A549 (cell line): ENCODE measurements around the gene STK4. TPM values are rescaled to one million over a fixed set of nuclear protein-coding genes. Genes with fewer than 3 reads are reported as not detected.
A peak's percentile ranks its signal among the peaks of the same experiment; 100 is the strongest.

Experiments used
- ATAC-seq, 2 experiments: fragments of 200-7000 bp in 1 of 2; fragments of >200 bp in 1 of 2; cut with Nextera tagmentation in 1 of 2; cut with Tn5 transposase in 1 of 2; 3 replicates each; pipeline versions ENCODE4 v1.8.0 to v1.9.1; 2018 to 2020; ENCODE audit warnings: mild to moderate bottlenecking in 1 of 2, moderate library complexity in 1 of 2
- CTCF ChIA-PET: fragments of 300-600 bp; sonication (Branson Sonifier 250); formaldehyde crosslinking; extraction: SDS; loops from one replicate; lab custom pipeline; 2021; ENCODE audit warnings: antibody characterized with exemption, inconsistent platforms; lab: Yijun Ruan, JAX
- POLR2A ChIA-PET: fragments of 350-600 bp; formaldehyde crosslinking; extraction: SDS; loops from one replicate; lab custom pipeline; 2021; ENCODE audit warnings: antibody characterized with exemption, inconsistent platforms; lab: Yijun Ruan, JAX
- DNase-seq, 2 experiments: peaks; one replicate each; pipeline versions ENCODE4 v3.0.0 to v3.0.0-alpha.2; 2011 to 2016; ENCODE audit warnings: low read depth in 1 of 2, low spot score in 1 of 2
- FAIRE-seq: peaks from 2 replicates; lab custom pipeline; 2011; peaks lifted over from hg19 to GRCh38; lab: Jason Lieb, UNC
- H3K27ac ChIP-seq, 2 experiments: fragments of >200 bp; sonication (Bioruptor Twin); formaldehyde crosslinking; 3 replicates each; pipeline ENCODE4 v1.5.1; 2016 to 2017
- H3K4me1 ChIP-seq: fragments of >200 bp; sonication (Bioruptor Twin); formaldehyde crosslinking; 3 replicates; pipeline ENCODE4 v1.6.1; 2016
- H3K4me2 ChIP-seq: fragments of >200 bp; sonication (Bioruptor Twin); formaldehyde crosslinking; 3 replicates; pipeline ENCODE4 v1.6.1; 2016
- H3K4me3 ChIP-seq: fragments of >200 bp; sonication (Bioruptor Twin); formaldehyde crosslinking; 3 replicates; pipeline ENCODE4 v1.5.1; 2016
- H3K9me3 ChIP-seq: fragments of >200 bp; sonication (Bioruptor Twin); formaldehyde crosslinking; 3 replicates; pipeline ENCODE4 v1.6.1; 2016
- BHLHE40 ChIP-seq: IDR thresholded peaks from 2 replicates; pipeline ENCODE4 v1.6.1; 2012; ENCODE audit warnings: low read depth, low read length, inconsistent platforms
- CBX2 ChIP-seq: fragments of 200-600 bp; sonication (generic); IDR thresholded peaks from 2 replicates; pipeline ENCODE4 v1.6.1; 2016; ENCODE audit warnings: low read depth, mild to moderate bottlenecking, borderline replicate concordance
- CBX8 ChIP-seq: fragments of 200-600 bp; sonication (generic); IDR thresholded peaks from 2 replicates; pipeline ENCODE4 v1.6.1; 2016
- CHD4 ChIP-seq: fragments of 200-600 bp; sonication (generic); IDR thresholded peaks from 2 replicates; pipeline ENCODE4 v1.6.1; 2016; ENCODE audit warnings: antibody characterized with exemption, mild to moderate bottlenecking, borderline replicate concordance
- EHF ChIP-seq: fragments of 250-450 bp; sonication (Bioruptor Pico); IDR thresholded peaks from 2 replicates; pipeline ENCODE4 v1.5.0; 2020; ENCODE audit warnings: mild to moderate bottlenecking
- EHMT2 ChIP-seq: fragments of 200-600 bp; sonication (generic); IDR thresholded peaks from 2 replicates; pipeline ENCODE4 v1.6.1; 2016; ENCODE audit warnings: antibody characterized with exemption, low read depth, mild to moderate bottlenecking, moderate library complexity
- ELK1 ChIP-seq: fragments of 150-350 bp; IDR thresholded peaks from 2 replicates; pipeline ENCODE4 v1.6.1; 2014; ENCODE audit warnings: low read depth, mild to moderate bottlenecking, low read length
- EP300 ChIP-seq, 2 experiments: fragments of >200 bp; sonication (Bioruptor Twin); formaldehyde crosslinking; IDR thresholded peaks; 2 replicates in 1 of 2; 3 replicates in 1 of 2; pipeline ENCODE4 v1.6.1; 2016 to 2017
- ESRRA ChIP-seq: fragments of 150-350 bp; IDR thresholded peaks from 2 replicates; pipeline ENCODE4 v1.6.1; 2014; ENCODE audit warnings: mild to moderate bottlenecking, low read length, borderline replicate concordance
- FOSB ChIP-seq: fragments of 250-450 bp; sonication (Bioruptor Pico); IDR thresholded peaks from 2 replicates; pipeline ENCODE4 v1.5.0; 2020; ENCODE audit warnings: mild to moderate bottlenecking, moderate library complexity
- FOXS1 ChIP-seq: fragments of 250-450 bp; sonication (Bioruptor Pico); IDR thresholded peaks from 2 replicates; pipeline ENCODE4 v1.5.0; 2020; ENCODE audit warnings: mild to moderate bottlenecking, moderate library complexity
- GATA3 ChIP-seq: IDR thresholded peaks from 2 replicates; pipeline ENCODE4 v1.6.1; 2012; ENCODE audit warnings: borderline replicate concordance
- HEYL ChIP-seq: fragments of 250-450 bp; sonication (Bioruptor Pico); IDR thresholded peaks from 2 replicates; pipeline ENCODE4 v1.8.0; 2021; ENCODE audit warnings: mild to moderate bottlenecking, moderate library complexity
- HOXB13 ChIP-seq: fragments of 250-450 bp; sonication (Bioruptor Pico); IDR thresholded peaks from 2 replicates; pipeline ENCODE4 v1.5.0; 2020; ENCODE audit warnings: low read depth, mild to moderate bottlenecking, moderate library complexity
- HOXB5 ChIP-seq: fragments of 250-450 bp; sonication (Bioruptor Pico); IDR thresholded peaks from 2 replicates; pipeline ENCODE4 v1.5.0; 2020; ENCODE audit warnings: mild to moderate bottlenecking, moderate library complexity
- KDM5A ChIP-seq: fragments of 200-600 bp; sonication (generic); IDR thresholded peaks from 2 replicates; pipeline ENCODE4 v1.6.1; 2016; ENCODE audit warnings: antibody characterized with exemption, mild to moderate bottlenecking
- MAFK ChIP-seq: fragments of 450-650 bp; IDR thresholded peaks from 2 replicates; pipeline ENCODE4 v1.6.1; 2014; ENCODE audit not compliant: partially characterized antibody
- MYC ChIP-seq: IDR thresholded peaks from 2 replicates; pipeline ENCODE4 v1.6.1; 2012; ENCODE audit warnings: mild to moderate bottlenecking, inconsistent platforms, low read length, improper control_type of control experiment, borderline replicate concordance
- NFE2L2 ChIP-seq: fragments of 150-350 bp; conservative IDR thresholded peaks from 2 replicates; pipeline ENCODE4 v1.6.1; 2014; ENCODE audit warnings: low read length
- NPAS2 ChIP-seq: fragments of 250-450 bp; sonication (Bioruptor Pico); IDR thresholded peaks from 2 replicates; pipeline ENCODE4 v1.8.0; 2022; ENCODE audit warnings: mild to moderate bottlenecking, moderate library complexity, borderline replicate concordance
- POLR2A ChIP-seq: IDR thresholded peaks from 2 replicates; pipeline ENCODE4 v1.6.1; 2012; ENCODE audit warnings: mild to moderate bottlenecking, low read length
- RARB ChIP-seq: fragments of 250-450 bp; sonication (Bioruptor Pico); IDR thresholded peaks from 2 replicates; pipeline ENCODE4 v1.8.0; 2021; ENCODE audit warnings: mild to moderate bottlenecking, moderate library complexity
- RCOR1 ChIP-seq: fragments of 150-350 bp; IDR thresholded peaks from 2 replicates; pipeline ENCODE4 v1.6.1; 2014; ENCODE audit warnings: antibody characterized with exemption, low read length, low read depth
- REST ChIP-seq: fragments of 200-600 bp; sonication (generic); IDR thresholded peaks from 2 replicates; pipeline ENCODE4 v1.6.1; 2016; ENCODE audit warnings: antibody characterized with exemption, mild to moderate bottlenecking, moderate library complexity
- RFX5 ChIP-seq: fragments of 450-650 bp; IDR thresholded peaks from 2 replicates; pipeline ENCODE4 v1.7.1; 2014; ENCODE audit warnings: antibody characterized with exemption, mild to moderate bottlenecking, moderate library complexity
- RNF2 ChIP-seq: fragments of 200-600 bp; sonication (generic); IDR thresholded peaks from 2 replicates; pipeline ENCODE4 v1.6.1; 2016; ENCODE audit warnings: low read depth, mild to moderate bottlenecking, antibody characterized with exemption, moderate library complexity, borderline replicate concordance
- SREBF2 ChIP-seq: fragments of 450-650 bp; IDR thresholded peaks from 2 replicates; pipeline ENCODE4 v1.6.1; 2014; ENCODE audit warnings: mild to moderate bottlenecking, moderate library complexity
- ZFP36 ChIP-seq: fragments of 450-650 bp; IDR thresholded peaks from 2 replicates; pipeline ENCODE4 v1.6.1; 2014; ENCODE audit warnings: borderline replicate concordance; ENCODE audit not compliant: partially characterized antibody
- WGBS: methylation state at CpG from one replicate; pipeline ENCODE4 v1.1.6; 2017; ENCODE audit errors: missing lambda C conversion rate; 5-methylcytosine and 5-hydroxymethylcytosine counted together
- polyA plus RNA-seq, 4 experiments: library from polyadenylated mRNA; depleted of rRNA in 3 of 4; stranded (reverse); fragments of >200 nt; fragmentation: RNase III in 1 of 4; extraction: RNeasy Plus Mini Kit Qiagen cat#74134 plus additional on column Dnase treatment in 1 of 4; gene quantifications; 2 replicates in 3 of 4; 3 replicates in 1 of 4; pipeline ENCODE4 v1.2.3, GENCODE V29; 2011 to 2017
- TF ChIP-seq, protein P1 (sequence below): fragments of >200 bp; sonication (Bioruptor Twin); formaldehyde crosslinking; IDR thresholded peaks from 2 replicates; pipeline ENCODE4 v1.6.1; 2016
- TF ChIP-seq, protein P2 (sequence below): fragments of >200 bp; sonication (Bioruptor Twin); formaldehyde crosslinking; IDR thresholded peaks from 3 replicates; pipeline ENCODE4 v1.5.1; 2016

STK4 gene
- polyA plus RNA-seq, 2 of the 4 experiments (the other 2 are of a cell fraction), result 14.5 to 34.5 TPM

DNA sequence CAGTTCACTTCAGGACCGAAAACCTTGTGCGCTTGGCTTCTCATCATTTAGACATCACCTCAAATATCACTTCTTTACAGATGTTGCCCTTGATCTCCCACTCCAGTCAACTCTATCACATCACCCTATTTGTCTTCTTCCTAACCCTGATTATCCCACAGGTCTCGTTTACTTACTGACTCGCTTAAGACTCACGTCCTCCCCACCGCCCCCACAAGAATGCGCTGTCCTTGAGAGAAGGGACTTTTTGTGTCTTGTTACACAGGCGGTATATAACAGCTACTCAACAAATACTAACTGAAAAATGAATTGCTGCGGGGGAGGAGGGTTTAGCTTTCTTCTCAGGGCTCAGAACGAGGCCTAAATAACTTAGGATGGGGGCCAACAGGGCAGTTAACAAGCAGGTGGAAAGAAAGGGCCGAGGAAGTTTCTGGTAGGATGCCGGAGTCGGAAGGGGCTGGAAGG is 6.6 kb upstream of the STK4 start:
- H3K4me2 ChIP-seq, result peak overlapping the region; percentile 88
- no peaks in the 10 kb centered on the region for H3K9me3 ChIP-seq
- ATAC-seq (peak; percentile 41 to 54), FAIRE-seq (no peak), DNase-seq (peak; percentile 32 to 51)
- H3K4me3 ChIP-seq, result peak overlapping the region; percentile 96
- TF ChIP-seq EHF (CRISPR knock-in tag) (no peak), ZFP36 (no peak), RCOR1 (no peak), EHMT2 (no peak)
- 17% methylated on average over 13 of the region's 13 CpGs for WGBS
- H3K27ac ChIP-seq, result peak overlapping the region; percentile 92 to 95
- peaks cover 37% of the 10 kb centered on the region for H3K4me1 ChIP-seq
- POLR2A ChIA-PET, result interaction anchor here (0.8 to 1.6 kb wide), 5 partner anchors 8 to 74 kb away, joined by 3 to 6 read pairs (median 4); partner anchors contain the start of gene YWHAB
- CTCF ChIA-PET, result interaction anchor here (0.9 to 1.6 kb wide), 5 partner anchors 11 to 331 kb away, joined by 3 to 6 read pairs (median 5); no protein-coding TSS in a partner anchor

DNA sequence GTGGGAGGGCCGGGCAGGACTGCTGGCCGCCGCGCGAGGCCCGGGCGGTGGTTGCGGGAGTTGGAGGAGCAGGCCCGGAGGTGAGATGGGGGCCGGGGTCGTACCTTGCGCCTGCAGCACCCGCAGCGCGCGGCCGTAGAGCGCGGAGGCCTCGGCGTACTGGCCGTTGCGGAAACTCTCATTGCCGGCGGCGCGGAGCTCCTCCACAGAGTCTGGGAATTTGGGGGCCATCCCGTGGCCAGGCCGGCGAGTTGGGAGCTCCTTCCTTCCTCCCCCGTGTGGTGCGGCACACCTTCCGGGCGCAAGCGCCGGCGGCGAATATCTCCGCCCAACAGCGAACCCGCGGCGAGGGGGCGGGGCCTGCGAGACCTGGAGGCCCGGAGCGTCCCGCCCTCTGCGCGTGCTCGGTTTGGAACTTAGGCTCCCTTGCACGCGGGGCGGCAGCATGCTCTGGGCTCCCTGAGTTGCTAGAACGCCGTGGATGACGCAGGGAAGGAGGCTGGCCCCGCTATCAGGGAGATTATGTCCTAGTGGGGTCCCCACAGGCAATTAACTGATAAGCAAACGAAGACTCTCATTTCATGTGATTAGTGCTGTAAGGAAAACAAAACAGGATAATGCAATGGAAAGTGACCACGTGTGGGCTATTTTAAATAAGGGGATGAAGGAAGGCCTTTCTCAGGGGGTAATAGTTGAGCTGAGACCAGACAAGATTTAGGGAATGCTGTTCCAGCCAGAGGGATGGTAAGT is 6.0 kb upstream of the STK4 start, which contains the start of gene TOMM34:
Gene TOMM34, minus strand, starts transcription at position 295 of the 750 bp plus-strand sequence. Its CDS starts 64 bp downstream, at position 231.
- 2% methylated on average over 25 of the region's 60 CpGs for WGBS
- H3K4me2 ChIP-seq, result peak within 1 kb of the TSS; percentile 88
- ATAC-seq (peak; percentile 95 to 98), FAIRE-seq (no peak), DNase-seq (peak; percentile 93 to 96)
- CTCF ChIA-PET, result interaction anchor here (0.6 to 1.6 kb wide), 5 partner anchors 12 to 331 kb away, joined by 3 to 5 read pairs (median 3); no protein-coding TSS in a partner anchor
- peak within 1 kb of the TSS; percentile 92 to 95 for H3K27ac ChIP-seq
- peak within 1 kb of the TSS; percentile 96 for H3K4me3 ChIP-seq
- H3K4me1 ChIP-seq, result peaks cover 37% of the 10 kb centered on the region
- POLR2A ChIA-PET, result interaction anchor here (0.8 to 1.6 kb wide), 5 partner anchors 9 to 75 kb away, joined by 3 to 6 read pairs (median 4); partner anchors contain the start of gene YWHAB
- H3K9me3 ChIP-seq, result no peaks in the 10 kb centered on the region
- no peak for TF ChIP-seq SREBF2
- no peak for TF ChIP-seq NPAS2
- TF ChIP-seq CBX8, result no peak
- TF ChIP-seq KDM5A, result no peak
- TF ChIP-seq MAFK, result no peak
- TF ChIP-seq MYC, result peak; percentile 91
- TF ChIP-seq EP300 (IDR thresholded peaks at IDR 0.05), result no peak
- no peak for TF ChIP-seq GATA3
- TF ChIP-seq NFE2L2, result no peak
- TF ChIP-seq, protein P1, sequence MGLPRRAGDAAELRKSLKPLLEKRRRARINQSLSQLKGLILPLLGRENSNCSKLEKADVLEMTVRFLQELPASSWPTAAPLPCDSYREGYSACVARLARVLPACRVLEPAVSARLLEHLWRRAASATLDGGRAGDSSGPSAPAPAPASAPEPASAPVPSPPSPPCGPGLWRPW, result no peak
- TF ChIP-seq POLR2A, result peak; percentile 77
- no peak for TF ChIP-seq FOXS1
- no peak for TF ChIP-seq HEYL
- TF ChIP-seq RNF2, result no peak
- peak; percentile 38; the same call in 1 of the 2 replicates for TF ChIP-seq BHLHE40
- no peak for TF ChIP-seq RARB (CRISPR knock-in tag)
- no peak for TF ChIP-seq REST
- TF ChIP-seq CHD4, result no peak
- TF ChIP-seq CBX2, result no peak
- TF ChIP-seq FOSB (CRISPR knock-in tag), result 0 out of 2 replicates have a peak, but pooled peaks have one; percentile 35
- TF ChIP-seq ZFP36, result no peak
- TF ChIP-seq HOXB13 (CRISPR knock-in tag), result peak; percentile 69; the same call in 1 of the 2 replicates
- TF ChIP-seq EHF (CRISPR knock-in tag), result no peak
- no peak for TF ChIP-seq ELK1
- TF ChIP-seq HOXB5, result no peak
- no peak for TF ChIP-seq ESRRA
- TF ChIP-seq, protein P2, sequence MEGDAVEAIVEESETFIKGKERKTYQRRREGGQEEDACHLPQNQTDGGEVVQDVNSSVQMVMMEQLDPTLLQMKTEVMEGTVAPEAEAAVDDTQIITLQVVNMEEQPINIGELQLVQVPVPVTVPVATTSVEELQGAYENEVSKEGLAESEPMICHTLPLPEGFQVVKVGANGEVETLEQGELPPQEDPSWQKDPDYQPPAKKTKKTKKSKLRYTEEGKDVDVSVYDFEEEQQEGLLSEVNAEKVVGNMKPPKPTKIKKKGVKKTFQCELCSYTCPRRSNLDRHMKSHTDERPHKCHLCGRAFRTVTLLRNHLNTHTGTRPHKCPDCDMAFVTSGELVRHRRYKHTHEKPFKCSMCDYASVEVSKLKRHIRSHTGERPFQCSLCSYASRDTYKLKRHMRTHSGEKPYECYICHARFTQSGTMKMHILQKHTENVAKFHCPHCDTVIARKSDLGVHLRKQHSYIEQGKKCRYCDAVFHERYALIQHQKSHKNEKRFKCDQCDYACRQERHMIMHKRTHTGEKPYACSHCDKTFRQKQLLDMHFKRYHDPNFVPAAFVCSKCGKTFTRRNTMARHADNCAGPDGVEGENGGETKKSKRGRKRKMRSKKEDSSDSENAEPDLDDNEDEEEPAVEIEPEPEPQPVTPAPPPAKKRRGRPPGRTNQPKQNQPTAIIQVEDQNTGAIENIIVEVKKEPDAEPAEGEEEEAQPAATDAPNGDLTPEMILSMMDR, result no peak
- no peak for TF ChIP-seq RFX5
